ENCODE measurements around the gene ZFAND5. TPM values are rescaled to one million over a fixed set of nuclear protein-coding genes. Genes with fewer than 3 reads are reported as not detected.

ZFAND5 gene
- 53.9 and 78.0 TPM in 2 replicates for total RNA-seq

DNA sequence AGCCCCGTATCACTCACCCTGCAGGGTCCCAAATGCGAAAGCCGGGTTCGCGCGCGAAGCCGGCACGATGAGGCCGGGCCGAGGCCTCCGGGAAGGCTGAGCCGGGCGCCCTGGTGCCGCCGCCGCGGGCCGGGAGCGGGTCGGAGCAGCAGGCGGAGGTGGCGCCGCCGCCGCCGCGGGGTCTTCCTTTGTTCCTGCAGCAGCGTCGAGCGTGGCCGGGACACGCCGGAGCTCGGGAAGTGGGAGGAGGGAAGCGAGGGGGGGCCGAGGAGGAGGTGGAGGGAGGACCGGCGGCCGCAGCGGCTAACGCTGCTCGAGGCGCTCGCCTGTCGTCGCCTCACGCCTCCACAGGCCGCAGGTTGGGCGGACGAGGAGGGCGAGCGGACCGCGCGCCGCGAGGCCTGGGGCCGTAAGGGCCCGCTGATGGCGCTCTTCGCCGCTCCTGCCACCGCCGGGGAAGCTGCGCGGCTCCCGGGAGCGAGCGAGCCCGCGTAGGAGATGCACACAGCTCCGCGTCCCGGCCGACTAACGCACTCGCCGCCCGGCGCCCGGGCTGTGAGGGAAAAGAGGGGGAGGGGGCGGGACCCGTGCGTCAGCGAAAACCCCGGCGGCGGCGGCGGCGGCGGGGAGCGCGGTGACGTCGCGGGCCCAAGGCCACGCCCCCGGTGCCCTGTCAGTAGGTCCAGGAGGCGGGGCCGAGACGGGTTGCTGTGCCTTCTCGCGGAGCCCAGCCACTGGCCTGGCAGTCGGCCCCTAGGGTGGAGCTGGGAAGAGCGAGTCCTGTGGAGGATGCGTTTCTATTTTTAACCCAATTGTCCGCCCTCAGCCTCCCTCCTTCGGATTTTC is at the start of gene ZFAND5:
TSS of gene ZFAND5 (minus strand) at position 530 of the 846 bp plus-strand sequence. CDS start 4,430 bp downstream, outside the sequence.

Other genes starting within 250 kb of the ZFAND5 start
- not detected in 2 replicates for gene GDA, start 215.8 kb downstream of the ZFAND5 start, total RNA-seq
- under 0.01 and 0.26 TPM in 2 replicates for gene TMC1, start 156.4 kb upstream of the ZFAND5 start, total RNA-seq

Measured in bronchial smooth muscle cell (primary cell).